ACHN (cell line): ENCODE measurements around the gene MED22.
"Not testable (repeated sequence)": the region's sequence is repeated elsewhere in the genome, so short reads cannot be mapped to it uniquely, and the experiment has no call there.

Source experiments
- DNase-seq: peaks from one replicate; pipeline ENCODE4 v3.0.0-alpha.2; 2015
- in situ Hi-C: cut with HindIII; loops from 2 replicates; pipeline ENCODE4 v1.10.0; 2017; ENCODE audit warnings: low sequenced_read_pairs, low pct_ligation_motif_present, low pct_unique_long_range_greater_than_20kb

MED22 gene

DNA sequence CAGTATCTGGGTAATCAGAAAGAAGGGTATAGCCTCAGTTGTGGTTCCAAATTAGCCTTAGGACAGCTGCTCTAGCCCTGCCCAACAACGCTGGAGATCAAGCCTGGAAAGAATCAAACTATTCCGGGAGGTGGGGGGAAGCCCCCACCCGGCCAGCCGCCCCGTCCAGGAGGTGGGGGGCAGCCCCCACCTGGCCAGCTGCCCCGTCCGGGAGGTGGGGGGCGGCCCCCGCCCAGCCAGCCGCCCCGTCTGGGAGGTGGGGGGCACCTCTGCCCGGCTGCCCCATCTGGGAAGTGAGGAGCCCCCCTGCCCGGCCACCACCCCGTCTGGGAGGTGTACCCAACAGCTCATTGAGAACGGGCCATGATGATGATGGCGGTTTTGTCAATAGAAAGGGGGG is 47.9 kb downstream of the MED22 start:
- DNase-seq, in situ Hi-C loops: not testable (repeated sequence)

DNA sequence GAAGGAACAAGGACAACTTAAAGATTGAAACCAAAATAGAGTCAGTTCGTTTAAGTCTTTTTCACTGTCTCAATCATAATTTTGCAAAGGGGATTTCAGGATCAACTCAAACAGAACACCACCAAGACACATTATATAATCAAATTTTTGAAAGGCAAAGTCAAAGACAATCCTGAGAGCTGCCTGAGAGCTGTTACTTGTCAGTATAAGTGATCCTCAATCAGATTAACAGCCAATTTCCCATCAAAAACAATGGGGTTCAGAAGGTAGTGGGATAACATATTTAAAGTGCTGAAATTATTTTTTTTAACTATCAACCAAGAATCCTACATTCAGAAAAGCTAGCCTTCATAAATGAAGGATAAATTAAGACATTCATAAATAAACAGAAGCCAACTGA is 53.7 kb downstream of the MED22 start:
- no peak for DNase-seq

DNA sequence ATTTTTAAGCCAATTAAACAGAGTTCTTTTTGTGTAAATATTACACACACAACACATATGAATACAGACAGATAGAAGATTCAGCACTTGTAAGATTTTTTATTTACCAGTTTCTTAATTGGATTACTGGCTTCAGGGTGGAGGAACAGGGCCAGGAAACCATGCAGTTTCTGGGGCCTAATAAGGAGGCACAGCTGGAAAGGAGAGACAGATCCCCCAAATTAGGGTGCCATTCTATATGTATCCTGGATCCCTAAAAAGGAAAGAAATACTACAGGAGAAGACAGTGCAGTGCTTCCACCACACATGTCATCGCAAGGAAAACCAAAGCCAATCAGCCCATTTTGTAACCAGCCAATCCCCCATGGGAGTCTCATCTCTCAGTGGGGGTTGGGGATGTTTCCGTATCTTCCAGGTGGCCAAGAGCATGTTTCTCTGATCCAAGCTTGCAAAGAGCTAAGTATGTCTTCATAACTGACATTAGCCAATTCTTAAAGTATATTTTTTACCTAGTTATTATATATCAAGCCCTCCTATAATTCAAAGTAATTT is 57.1 kb downstream of the MED22 start:
- no peak for DNase-seq
- in situ Hi-C loops = no loop called here

More for the DNA sequence above, 53.7 kb downstream of the MED22 start:
- in situ Hi-C loops = no loop called here
